GM23338 (cell line): Measurements from ENCODE around the gene ZNF292.

Experiments
- CREB1 ChIP-seq: fragments of 250-450 bp; sonication (Bioruptor Pico); IDR thresholded peaks from 2 replicates; pipeline ENCODE4 v1.5.0; 2020; ENCODE audit warnings: low read depth, mild to moderate bottlenecking, moderate library complexity
- CTCF ChIP-seq, 2 experiments: fragments of 200-600 bp in 1 of 2; sonication (generic) in 1 of 2; conservative IDR thresholded peaks; 2 replicates each; pipeline versions ENCODE4 v1.5.1 to v1.6.1; 2016 to 2017; ENCODE audit warnings: antibody characterized with exemption in 2 of 2, low read depth in 2 of 2, mild to moderate bottlenecking in 2 of 2, moderate library complexity in 1 of 2
- ETS1 ChIP-seq: IDR thresholded peaks from 2 replicates; pipeline ENCODE4 v1.6.1; 2016; ENCODE audit warnings: antibody characterized with exemption
- EZH2 ChIP-seq: fragments of 200-600 bp; sonication (generic); IDR thresholded peaks from one replicate; pipeline ENCODE4 v1.8.0; 2017; ENCODE audit warnings: antibody characterized with exemption, mild to moderate bottlenecking, low read depth; ENCODE audit not compliant: unreplicated experiment
- EZH2phosphoT487 ChIP-seq: fragments of 200-600 bp; sonication (generic); IDR thresholded peaks from one replicate; pipeline ENCODE4 v1.8.1; 2018; ENCODE audit warnings: antibody characterized with exemption; ENCODE audit not compliant: unreplicated experiment
- JUNB ChIP-seq: IDR thresholded peaks from one replicate; pipeline ENCODE4 v1.6.1; 2016; ENCODE audit warnings: antibody characterized with exemption; ENCODE audit not compliant: unreplicated experiment
- NANOG ChIP-seq: IDR thresholded peaks from 2 replicates; pipeline ENCODE4 v1.6.1; 2016; ENCODE audit warnings: antibody characterized with exemption, borderline replicate concordance
- POLR2AphosphoS5 ChIP-seq: IDR thresholded peaks from 2 replicates; pipeline ENCODE4 v1.6.1; 2016; ENCODE audit warnings: antibody characterized with exemption, low read depth
- REST ChIP-seq: IDR thresholded peaks from one replicate; pipeline ENCODE4 v1.6.1; 2018; ENCODE audit warnings: antibody characterized with exemption; ENCODE audit not compliant: unreplicated experiment
- STAT1 ChIP-seq: IDR thresholded peaks from one replicate; pipeline ENCODE4 v1.6.1; 2016; ENCODE audit warnings: antibody characterized with exemption; ENCODE audit not compliant: unreplicated experiment
- ZNF114 ChIP-seq: fragments of 250-450 bp; sonication (Bioruptor Pico); IDR thresholded peaks from 2 replicates; pipeline ENCODE4 v1.5.0; 2020; ENCODE audit warnings: mild to moderate bottlenecking, moderate library complexity
- ZNF331 ChIP-seq: fragments of 250-450 bp; sonication (Bioruptor Pico); IDR thresholded peaks from 2 replicates; pipeline ENCODE4 v1.5.0; 2020; ENCODE audit warnings: low read depth, mild to moderate bottlenecking, moderate library complexity
- ZNF462 ChIP-seq: fragments of 250-450 bp; sonication (Bioruptor Pico); IDR thresholded peaks from 2 replicates; pipeline ENCODE4 v1.5.0; 2020; ENCODE audit warnings: mild to moderate bottlenecking, moderate library complexity

GRCh38 chr6:87213364-87213763, 58.0 kb downstream of the ZNF292 start:
- no peak for TF ChIP-seq POLR2AphosphoS5
- no peak for TF ChIP-seq CREB1
- TF ChIP-seq CTCF (conservative IDR thresholded peaks at IDR 0.05; ENCODE audit: low read depth in 2 of 2), result no peak
- TF ChIP-seq EZH2phosphoT487, result no peak
- TF ChIP-seq ZNF331, result no peak
- no peak for TF ChIP-seq EZH2
- TF ChIP-seq REST, result no peak
- no peak for TF ChIP-seq JUNB
- TF ChIP-seq STAT1, result no peak
- no peak for TF ChIP-seq NANOG
- no peak for TF ChIP-seq ZNF114 (CRISPR knock-in tag)
- TF ChIP-seq ETS1, result no peak
- no peak for TF ChIP-seq ZNF462 (CRISPR knock-in tag)
